ENCODE results near the gene OPCML. TPM values are rescaled to one million over a fixed set of nuclear protein-coding genes. Genes with fewer than 3 reads are reported as not detected.

OPCML gene
- total and polyA plus RNA-seq, 2 donors (not counting 1 experiment from before 2014, with no cell fraction given): 0.99 to 2.8 TPM

DNA sequence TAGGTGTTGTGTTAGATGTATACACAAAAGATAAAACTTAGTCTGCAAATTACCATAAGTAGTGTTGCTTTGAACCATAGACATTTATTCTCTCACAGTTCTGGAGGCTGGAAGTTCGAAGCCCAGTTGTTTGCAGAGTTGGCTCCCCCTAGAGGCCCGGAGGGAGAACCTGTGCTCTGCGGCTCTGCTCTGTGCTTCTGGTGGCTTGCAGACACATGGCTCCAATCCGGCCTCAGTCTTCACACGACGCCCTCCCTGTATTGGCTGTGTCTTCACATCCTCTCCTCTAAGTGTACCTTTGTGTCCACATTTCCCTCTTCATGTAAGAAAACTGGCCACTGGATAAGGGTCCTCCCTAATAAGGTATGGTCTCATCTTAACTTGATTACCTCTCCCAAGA is 128.4 kb downstream of the OPCML start:
- Histone ChIP-seq H3K9ac (ENCODE audit: insufficient read depth, low read length) (no peak overlapping the region), H3K4me1 (ENCODE audit: control insufficient read depth, extremely low read depth, insufficient read depth, low read length) (no peaks in the 10 kb centered on the region)

GRCh38 chr11:133402551-133402950 is 129.8 kb downstream of the OPCML start:
- Histone ChIP-seq H3K4me1 (ENCODE audit: control insufficient read depth, extremely low read depth, insufficient read depth, low read length) (no peaks in the 10 kb centered on the region), H3K27ac (ENCODE audit: insufficient read depth, low read length) (no peak overlapping the region), H3K4me2 (ENCODE audit: extremely low read depth, insufficient read depth, low read length) (no peak overlapping the region), H4K20me1 (ENCODE audit: control insufficient read depth, extremely low read depth, insufficient read depth, low read length) (no peaks in the 10 kb centered on the region), H3K27me3 (ENCODE audit: control insufficient read depth, insufficient read depth, low read length) (no peaks in the 10 kb centered on the region), H3K4me3 (replicated peaks in 1 of 4; ENCODE audit: control extremely low read depth in 1 of 4, insufficient read depth in 1 of 4, low read depth in 3 of 4, low read length in 4 of 4) (no peak overlapping the region), H3K36me3 (ENCODE audit: control insufficient read depth, insufficient read depth, low read length) (no peaks in the 10 kb centered on the region), H3K9me3 (ENCODE audit: control insufficient read depth, insufficient read depth, low read depth, low read length) (no peaks in the 10 kb centered on the region), H3K79me2 (ENCODE audit: control insufficient read depth, insufficient read depth, low read length) (no peaks in the 10 kb centered on the region), H3K9ac (ENCODE audit: insufficient read depth, low read length) (no peak overlapping the region), H2AFZ (ENCODE audit: low read length) (no peak overlapping the region)
- TF ChIP-seq, protein P1, sequence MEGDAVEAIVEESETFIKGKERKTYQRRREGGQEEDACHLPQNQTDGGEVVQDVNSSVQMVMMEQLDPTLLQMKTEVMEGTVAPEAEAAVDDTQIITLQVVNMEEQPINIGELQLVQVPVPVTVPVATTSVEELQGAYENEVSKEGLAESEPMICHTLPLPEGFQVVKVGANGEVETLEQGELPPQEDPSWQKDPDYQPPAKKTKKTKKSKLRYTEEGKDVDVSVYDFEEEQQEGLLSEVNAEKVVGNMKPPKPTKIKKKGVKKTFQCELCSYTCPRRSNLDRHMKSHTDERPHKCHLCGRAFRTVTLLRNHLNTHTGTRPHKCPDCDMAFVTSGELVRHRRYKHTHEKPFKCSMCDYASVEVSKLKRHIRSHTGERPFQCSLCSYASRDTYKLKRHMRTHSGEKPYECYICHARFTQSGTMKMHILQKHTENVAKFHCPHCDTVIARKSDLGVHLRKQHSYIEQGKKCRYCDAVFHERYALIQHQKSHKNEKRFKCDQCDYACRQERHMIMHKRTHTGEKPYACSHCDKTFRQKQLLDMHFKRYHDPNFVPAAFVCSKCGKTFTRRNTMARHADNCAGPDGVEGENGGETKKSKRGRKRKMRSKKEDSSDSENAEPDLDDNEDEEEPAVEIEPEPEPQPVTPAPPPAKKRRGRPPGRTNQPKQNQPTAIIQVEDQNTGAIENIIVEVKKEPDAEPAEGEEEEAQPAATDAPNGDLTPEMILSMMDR (conservative IDR thresholded peaks at IDR 0.05 in 1 of 2, IDR thresholded peaks at IDR 0.05 in 1 of 2; ENCODE audit: low read depth in 1 of 2, low read length in 2 of 2): no peak
- TF ChIP-seq EZH2 (IDR thresholded peaks at IDR 0.05; ENCODE audit: low read length, missing control alignments): no peak
- no peak for DNase-seq (ENCODE audit: low read depth in 2 of 2)

More for the DNA sequence above, 128.4 kb downstream of the OPCML start:
- Histone ChIP-seq H3K79me2 (ENCODE audit: control insufficient read depth, insufficient read depth, low read length) (no peaks in the 10 kb centered on the region), H3K36me3 (ENCODE audit: control insufficient read depth, insufficient read depth, low read length) (no peaks in the 10 kb centered on the region), H2AFZ (ENCODE audit: low read length) (no peak overlapping the region), H3K27ac (ENCODE audit: insufficient read depth, low read length) (no peak overlapping the region), H4K20me1 (ENCODE audit: control insufficient read depth, extremely low read depth, insufficient read depth, low read length) (no peaks in the 10 kb centered on the region), H3K4me2 (ENCODE audit: extremely low read depth, insufficient read depth, low read length) (no peak overlapping the region), H3K4me3 (replicated peaks in 1 of 4; ENCODE audit: control extremely low read depth in 1 of 4, insufficient read depth in 1 of 4, low read depth in 3 of 4, low read length in 4 of 4) (no peak overlapping the region), H3K9me3 (ENCODE audit: control insufficient read depth, insufficient read depth, low read depth, low read length) (no peaks in the 10 kb centered on the region), H3K27me3 (ENCODE audit: control insufficient read depth, insufficient read depth, low read length) (no peaks in the 10 kb centered on the region)
- no peak for TF ChIP-seq EZH2 (IDR thresholded peaks at IDR 0.05; ENCODE audit: low read length, missing control alignments)
- TF ChIP-seq, protein P1 (conservative IDR thresholded peaks at IDR 0.05 in 1 of 2, IDR thresholded peaks at IDR 0.05 in 1 of 2; ENCODE audit: low read depth in 1 of 2, low read length in 2 of 2): no peak
- DNase-seq (ENCODE audit: low read depth in 2 of 2): no peak

DNA sequence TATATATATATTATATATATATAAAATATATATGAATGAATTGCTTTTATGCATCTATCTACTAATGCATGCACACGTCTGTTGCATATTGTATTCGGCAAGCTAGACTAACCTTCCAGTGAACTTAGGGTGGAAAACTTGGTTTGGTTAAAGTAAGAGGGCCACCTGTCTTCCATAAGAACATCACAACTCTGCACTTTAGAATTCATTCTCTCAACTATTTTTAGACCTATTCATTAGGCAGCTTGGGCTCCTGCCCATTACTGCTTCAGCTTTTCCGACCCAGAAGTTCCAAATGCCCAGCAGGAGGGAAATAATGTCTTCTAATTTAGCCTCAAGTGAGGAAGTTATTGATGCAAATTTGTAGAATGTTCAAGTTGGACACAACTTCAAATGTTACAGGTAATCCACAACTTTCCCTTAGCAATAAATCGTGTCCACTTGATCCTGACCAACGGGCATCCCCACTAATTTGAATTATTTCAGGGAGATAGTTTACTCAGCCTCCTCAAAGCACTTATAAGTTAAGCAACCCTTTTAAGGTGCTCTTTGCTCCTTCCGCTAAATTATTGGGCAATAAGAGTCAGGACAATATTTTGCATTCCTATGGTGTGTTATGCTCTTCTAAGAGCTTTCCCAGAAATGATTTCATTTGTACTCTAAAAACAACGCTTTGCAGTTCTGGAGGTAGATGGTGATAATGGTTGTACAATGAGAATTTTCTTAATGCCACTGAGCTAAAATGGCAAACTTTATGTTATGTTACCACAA is 132.3 kb downstream of the OPCML start:
- H3K9me3 ChIP-seq (ENCODE audit: control insufficient read depth, insufficient read depth, low read depth, low read length): no peaks in the 10 kb centered on the region
- H3K79me2 ChIP-seq (ENCODE audit: control insufficient read depth, insufficient read depth, low read length): no peaks in the 10 kb centered on the region
- TF ChIP-seq, protein P1 (conservative IDR thresholded peaks at IDR 0.05 in 1 of 2, IDR thresholded peaks at IDR 0.05 in 1 of 2; ENCODE audit: low read depth in 1 of 2, low read length in 2 of 2): no peak
- no peak for TF ChIP-seq EZH2 (IDR thresholded peaks at IDR 0.05; ENCODE audit: low read length, missing control alignments)
- H3K27me3 ChIP-seq (ENCODE audit: control insufficient read depth, insufficient read depth, low read length): no peaks in the 10 kb centered on the region
- H3K4me3 ChIP-seq (replicated peaks in 1 of 4; ENCODE audit: control extremely low read depth in 1 of 4, insufficient read depth in 1 of 4, low read depth in 3 of 4, low read length in 4 of 4): no peak overlapping the region
- H3K36me3 ChIP-seq (ENCODE audit: control insufficient read depth, insufficient read depth, low read length): no peaks in the 10 kb centered on the region
- DNase-seq (ENCODE audit: low read depth in 2 of 2): no peak
- no peak overlapping the region for H2AFZ ChIP-seq (ENCODE audit: low read length)
- no peak overlapping the region for H3K9ac ChIP-seq (ENCODE audit: insufficient read depth, low read length)
- no peak overlapping the region for H3K4me2 ChIP-seq (ENCODE audit: extremely low read depth, insufficient read depth, low read length)
- no peaks in the 10 kb centered on the region for H3K4me1 ChIP-seq (ENCODE audit: control insufficient read depth, extremely low read depth, insufficient read depth, low read length)
- no peak overlapping the region for H3K27ac ChIP-seq (ENCODE audit: insufficient read depth, low read length)
- no peaks in the 10 kb centered on the region for H4K20me1 ChIP-seq (ENCODE audit: control insufficient read depth, extremely low read depth, insufficient read depth, low read length)
